HEK293T (cell line): Measurements from ENCODE around the gene GDE1.

Experiments
- CTCF ChIA-PET: fragments of 350-600 bp; formaldehyde crosslinking; extraction: SDS; loops from one replicate; lab custom pipeline; 2021; ENCODE audit warnings: antibody characterized with exemption, inconsistent platforms; lab: Yijun Ruan, JAX
- POLR2A ChIA-PET: fragments of 350-600 bp; formaldehyde crosslinking; extraction: SDS; loops from one replicate; lab custom pipeline; 2020; ENCODE audit warnings: antibody characterized with exemption, inconsistent platforms; lab: Yijun Ruan, JAX
- DNase-seq: peaks from one replicate; pipeline ENCODE4 v3.0.0; 2012; ENCODE audit warnings: mixed read lengths; ENCODE audit errors: extremely low spot score
- ARNT ChIP-seq: fragments of 450-650 bp; IDR thresholded peaks from 2 replicates; pipeline ENCODE4 v1.6.1; 2017; ENCODE audit warnings: mild to moderate bottlenecking
- BHLHE40 ChIP-seq: fragments of 450-650 bp; IDR thresholded peaks from 2 replicates; pipeline ENCODE4 v1.6.1; 2016; ENCODE audit warnings: mild to moderate bottlenecking, moderate library complexity, borderline replicate concordance
- CTBP1 ChIP-seq: fragments of 450-650 bp; IDR thresholded peaks from 2 replicates; pipeline ENCODE4 v1.6.1; 2016; ENCODE audit warnings: borderline replicate concordance
- ELF4 ChIP-seq: fragments of 450-650 bp; IDR thresholded peaks from 2 replicates; pipeline ENCODE4 v1.6.1; 2017; ENCODE audit warnings: antibody characterized with exemption
- FOXA1 ChIP-seq: fragments of 450-650 bp; IDR thresholded peaks from 2 replicates; pipeline ENCODE4 v1.6.1; 2016; ENCODE audit warnings: mild to moderate bottlenecking
- FOXK2 ChIP-seq: fragments of 450-650 bp; IDR thresholded peaks from 2 replicates; pipeline ENCODE4 v1.6.1; 2016; ENCODE audit warnings: mild to moderate bottlenecking
- FOXM1 ChIP-seq: fragments of 450-650 bp; IDR thresholded peaks from 2 replicates; pipeline ENCODE4 v1.6.1; 2017; ENCODE audit warnings: mild to moderate bottlenecking, borderline replicate concordance
- HDGF ChIP-seq: fragments of 450-650 bp; IDR thresholded peaks from 2 replicates; pipeline ENCODE4 v1.6.1; 2017; ENCODE audit warnings: antibody characterized with exemption, borderline replicate concordance
- L3MBTL2 ChIP-seq: fragments of 450-650 bp; conservative IDR thresholded peaks from 2 replicates; pipeline ENCODE4 v1.6.1; 2016; ENCODE audit warnings: mild to moderate bottlenecking
- LEF1 ChIP-seq: fragments of 450-650 bp; IDR thresholded peaks from 2 replicates; pipeline ENCODE4 v1.6.1; 2017; ENCODE audit warnings: mild to moderate bottlenecking, borderline replicate concordance
- NFRKB ChIP-seq: fragments of 450-650 bp; IDR thresholded peaks from 2 replicates; pipeline ENCODE4 v1.6.1; 2016; ENCODE audit warnings: mild to moderate bottlenecking, moderate library complexity
- PKNOX1 ChIP-seq: fragments of 450-650 bp; IDR thresholded peaks from 2 replicates; pipeline ENCODE4 v1.6.1; 2016
- SP1 ChIP-seq: fragments of 450-650 bp; IDR thresholded peaks from 2 replicates; pipeline ENCODE4 v1.6.1; 2017
- SUZ12 ChIP-seq: fragments of 450-650 bp; IDR thresholded peaks from 2 replicates; pipeline ENCODE4 v1.6.1; 2016; ENCODE audit warnings: mild to moderate bottlenecking
- TARDBP ChIP-seq: fragments of 450-650 bp; IDR thresholded peaks from 2 replicates; pipeline ENCODE4 v1.6.1; 2016
- ZNF384 ChIP-seq: fragments of 450-650 bp; IDR thresholded peaks from 2 replicates; pipeline ENCODE4 v1.6.1; 2016

The GDE1 gene

GRCh38 chr16:19507867-19508266, 14.0 kb downstream of the GDE1 start:
- TF ChIP-seq BHLHE40 (no peak), FOXM1 (no peak), ZNF384 (no peak), SUZ12 (no peak), FOXA1 (no peak), ELF4 (no peak), PKNOX1 (no peak)
- CTCF ChIA-PET = no interaction called here

GRCh38 chr16:19506965-19507364, 14.9 kb downstream of the GDE1 start:
- ChIA-PET POLR2A (interaction anchor here (1.5 kb wide), 1 partner anchor 14 kb away, joined by 5 read pairs; no protein-coding TSS in a partner anchor), CTCF (no interaction called here)
- TF ChIP-seq FOXK2 (no peak), LEF1 (no peak), ARNT (no peak), TARDBP (no peak), PKNOX1 (no peak), FOXA1 (no peak), ELF4 (no peak), SP1 (no peak)
- no peak for DNase-seq

More at GRCh38 chr16:19507867-19508266, 14.0 kb downstream of the GDE1 start:
- POLR2A ChIA-PET = interaction anchor here (1.5 kb wide), 1 partner anchor 13 kb away, joined by 5 read pairs; no protein-coding TSS in a partner anchor
- no peak for DNase-seq

GRCh38 chr16:19505600-19506303, 16.1 kb downstream of the GDE1 start:
- TF ChIP-seq FOXA1 = no peak
- ChIA-PET CTCF (interaction anchor here (0.6 to 1.2 kb wide), 2 partner anchors 105 to 117 kb away, joined by 3 to 4 read pairs; no protein-coding TSS in a partner anchor), POLR2A (no interaction called here)

GRCh38 chr16:19503461-19504075, 18.3 kb downstream of the GDE1 start:
- ChIA-PET CTCF (interaction anchor here (0.8 to 1.8 kb wide), 4 partner anchors 11 to 114 kb away, joined by 3 to 21 read pairs (median 6); no protein-coding TSS in a partner anchor), POLR2A (no interaction called here)
- no peak for TF ChIP-seq LEF1
- no peak for TF ChIP-seq BHLHE40
- TF ChIP-seq FOXM1 = no peak
- TF ChIP-seq HDGF = no peak
- TF ChIP-seq ZNF384 = no peak
- TF ChIP-seq FOXA1 = no peak
- TF ChIP-seq ELF4 = no peak
- TF ChIP-seq CTBP1 = no peak
- no peak for TF ChIP-seq SUZ12
- no peak for TF ChIP-seq PKNOX1
- TF ChIP-seq NFRKB = no peak
- TF ChIP-seq ARNT = no peak
- no peak for TF ChIP-seq FOXK2
- no peak for DNase-seq

More at GRCh38 chr16:19505600-19506303, 16.1 kb downstream of the GDE1 start:
- DNase-seq = no peak

- TF ChIP-seq SP1 (no peak), TARDBP (no peak), HDGF (no peak), FOXA1 (no peak), FOXM1 (no peak), SUZ12 (no peak), ELF4 (no peak), BHLHE40 (no peak), L3MBTL2 (no peak)
- CTCF ChIA-PET = interaction anchor here (0.5 to 1.8 kb wide), 6 partner anchors 10 to 368 kb away, joined by 3 to 21 read pairs (median 3); no protein-coding TSS in a partner anchor
- peak; percentile 66 for DNase-seq
- POLR2A ChIA-PET = no interaction called here
Measured at GRCh38 chr16:19502395-19503131, 19.3 kb downstream of the GDE1 start.

- TF ChIP-seq HDGF (no peak), ZNF384 (no peak), FOXA1 (no peak), L3MBTL2 (no peak), CTBP1 (no peak)
- ChIA-PET CTCF (no interaction called here), POLR2A (no interaction called here)
- DNase-seq = no peak
Measured at GRCh38 chr16:19499481-19499880, 22.4 kb downstream of the GDE1 start.
